Endothelial cell of umbilical vein (primary cell): Measurements from ENCODE around the gene CTIF. TPM values are rescaled to one million over a fixed set of nuclear protein-coding genes. Genes with fewer than 3 reads are reported as not detected.

ENCODE experiments used
- BruUV-seq: library from RNA; stranded (reverse); fragments of 400-500 nt; replicated peaks from 2 replicates; lab custom pipeline; 2021; lab: Mats Ljungman, UMichigan
- CTCF ChIA-PET: fragments of 300-600, 350-600 bp; sonication (Branson Sonifier 250); formaldehyde crosslinking; loops from one replicate; lab custom pipeline; 2021; ENCODE audit warnings: antibody characterized with exemption, inconsistent platforms; lab: Charles Lee
- POLR2A ChIA-PET: fragments of 300-600, 350-600 bp; sonication (Branson Sonifier 250); formaldehyde crosslinking; loops from one replicate; lab custom pipeline; 2021; ENCODE audit warnings: antibody characterized with exemption, inconsistent platforms; lab: Charles Lee
- DNase-seq: peaks from one replicate; pipeline ENCODE4 v3.0.0-alpha.2; 2011; ENCODE audit warnings: low read depth, low spot score
- FAIRE-seq: peaks from 2 replicates; lab custom pipeline; 2011; peaks lifted over from hg19 to GRCh38; lab: Jason Lieb, UNC
- H2AFZ ChIP-seq: 2 replicates; pipeline ENCODE4 v1.6.0; 2012; ENCODE audit warnings: low read depth, low read length, control low read depth, inconsistent platforms
- H3K27ac ChIP-seq: 2 replicates; pipeline ENCODE4 v1.5.1; 2011; ENCODE audit warnings: low read depth, mild to moderate bottlenecking, control low read depth, low read length, moderate library complexity; ENCODE audit not compliant: insufficient read depth
- H3K27me3 ChIP-seq, 2 experiments: 2 replicates each; pipeline versions ENCODE4 v1.6.0 to v1.6.1; 2011; ENCODE audit warnings: low read length in 2 of 2, mixed read lengths in 1 of 2; ENCODE audit not compliant: control insufficient read depth in 2 of 2, insufficient read depth in 2 of 2
- H3K36me3 ChIP-seq, 2 experiments: 2 replicates in 1 of 2; 3 replicates in 1 of 2; pipeline ENCODE4 v1.5.1; 2011; ENCODE audit warnings: low read length in 2 of 2, mild to moderate bottlenecking in 1 of 2, moderate library complexity in 1 of 2; ENCODE audit not compliant: control insufficient read depth in 2 of 2, insufficient read depth in 2 of 2; ENCODE audit errors: extremely low read depth in 1 of 2
- H3K4me1 ChIP-seq: 3 replicates; pipeline ENCODE4 v1.5.1; 2011; ENCODE audit warnings: mild to moderate bottlenecking, low read length; ENCODE audit not compliant: control insufficient read depth, insufficient read depth; ENCODE audit errors: extremely low read depth
- H3K4me2 ChIP-seq: 2 replicates; pipeline ENCODE4 v1.6.1; 2011; ENCODE audit warnings: low read length, control low read depth, mixed read lengths; ENCODE audit not compliant: insufficient read depth
- H3K4me3 ChIP-seq, 3 experiments: fragments of 200-600 bp in 1 of 3; sonication (generic), shearing (Covaris generic) in 1 of 3; replicated peaks in 1 of 3; 2 replicates each; pipeline ENCODE4 v1.5.1; 2011 to 2016; ENCODE audit warnings: control low read depth in 3 of 3, low read length in 3 of 3, mild to moderate bottlenecking in 2 of 3, inconsistent platforms in 1 of 3, low read depth in 1 of 3, moderate library complexity in 1 of 3; ENCODE audit not compliant: insufficient read depth in 1 of 3
- H3K79me2 ChIP-seq: 2 replicates; pipeline ENCODE4 v1.6.0; 2012; ENCODE audit warnings: low read length, inconsistent platforms; ENCODE audit not compliant: control insufficient read depth, insufficient read depth
- H3K9ac ChIP-seq: replicated peaks from 2 replicates; pipeline ENCODE3; 2011; ENCODE audit warnings: low read length, control low read depth; ENCODE audit not compliant: insufficient read depth; ENCODE audit errors: extremely low read depth
- H3K9me1 ChIP-seq: replicated peaks from 3 replicates; pipeline ENCODE4 v1.6.0; 2011; ENCODE audit warnings: mild to moderate bottlenecking, low read length; ENCODE audit not compliant: control insufficient read depth, insufficient read depth; ENCODE audit errors: extremely low read depth
- H3K9me3 ChIP-seq: replicated peaks from 2 replicates; pipeline ENCODE4 v1.5.1; 2012; ENCODE audit warnings: low read length, inconsistent platforms; ENCODE audit not compliant: control insufficient read depth, insufficient read depth
- H4K20me1 ChIP-seq: replicated peaks from 2 replicates; pipeline ENCODE3; 2011; ENCODE audit warnings: mild to moderate bottlenecking, low read length; ENCODE audit not compliant: control insufficient read depth, insufficient read depth; ENCODE audit errors: extremely low read depth
- EZH2 ChIP-seq: IDR thresholded peaks from 2 replicates; pipeline ENCODE4 v1.6.1; 2012; ENCODE audit warnings: borderline replicate concordance, low read depth, mild to moderate bottlenecking, moderate library complexity, low read length, inconsistent platforms; ENCODE audit not compliant: severe bottlenecking
- FOS ChIP-seq: IDR thresholded peaks from 2 replicates; pipeline ENCODE4 v1.6.1; 2011; ENCODE audit warnings: mild to moderate bottlenecking, low read length, moderate library complexity, borderline replicate concordance; ENCODE audit not compliant: insufficient read depth
- GATA2 ChIP-seq: IDR thresholded peaks from 2 replicates; pipeline ENCODE4 v1.7.0; 2011; ENCODE audit warnings: low read depth, mild to moderate bottlenecking, moderate library complexity, mixed read lengths, low read length; ENCODE audit not compliant: insufficient read length, insufficient read depth
- JUN ChIP-seq: IDR thresholded peaks from 2 replicates; pipeline ENCODE4 v1.6.1; 2011; ENCODE audit warnings: borderline replicate concordance, low read depth; ENCODE audit not compliant: insufficient read length, insufficient read depth
- MYC ChIP-seq: IDR thresholded peaks from one replicate; pipeline ENCODE4 v1.6.1; 2011; ENCODE audit warnings: mild to moderate bottlenecking, low read depth, low read length
- POLR2A ChIP-seq: IDR thresholded peaks from 2 replicates; pipeline ENCODE4 v1.6.1; 2012; ENCODE audit warnings: low read depth, mild to moderate bottlenecking, control low read depth, low read length
- POLR2AphosphoS5 ChIP-seq: IDR thresholded peaks from 2 replicates; pipeline ENCODE4 v1.6.1; 2012; ENCODE audit warnings: low read depth, mild to moderate bottlenecking, control low read depth, low read length, moderate library complexity; ENCODE audit not compliant: insufficient read depth
- dilution Hi-C: fragments of 300-500 bp; cut with MboI; formaldehyde crosslinking; loops from one replicate; pipeline ENCODE4 v1.15.0; 2019; ENCODE audit warnings: low sequenced_read_pairs; ENCODE audit not compliant: extremely low pct_ligation_motif_present
- intact Hi-C: fragments of 100-400 bp; cut with micrococcal nuclease; formaldehyde crosslinking; loops from one replicate; pipeline ENCODE4 v1.10.0; 2022
- polyA plus RNA-seq, 4 experiments: library from polyadenylated mRNA; depleted of rRNA in 3 of 4; stranded (reverse) in 3 of 4; unstranded in 1 of 4; fragments of >200 nt; gene quantifications; 2 replicates each; pipeline versions ENCODE4 v1.2.1 to v1.2.3, GENCODE V29; 2011 to 2012; ENCODE audit warnings: missing spikeins in 1 of 4
- total RNA-seq: library from RNA; stranded (reverse); gene quantifications from 2 replicates; pipeline ENCODE4 v1.2.3, GENCODE V29; 2021
- TF ChIP-seq, protein P1 (sequence below): IDR thresholded peaks from 2 replicates; pipeline ENCODE4 v1.6.1; 2011; ENCODE audit not compliant: insufficient read depth, insufficient read length
- TF ChIP-seq, protein P2 (sequence below), 2 donors: IDR thresholded peaks; 1 replicate in 1 of 2; 2 replicates in 1 of 2; pipeline ENCODE4 v1.5.1; 2011; ENCODE audit warnings: low read length in 2 of 2, mild to moderate bottlenecking in 2 of 2, moderate library complexity in 2 of 2, control low read depth in 1 of 2, inconsistent platforms in 1 of 2, low read depth in 1 of 2; ENCODE audit not compliant: insufficient read depth in 1 of 2; ENCODE audit errors: extremely low read depth in 1 of 2

Gene CTIF
- total and polyA plus RNA-seq, 2 donors (not counting 3 experiments of a cell fraction or from before 2014, with no cell fraction given), result 20.9 to 57.7 TPM

DNA sequence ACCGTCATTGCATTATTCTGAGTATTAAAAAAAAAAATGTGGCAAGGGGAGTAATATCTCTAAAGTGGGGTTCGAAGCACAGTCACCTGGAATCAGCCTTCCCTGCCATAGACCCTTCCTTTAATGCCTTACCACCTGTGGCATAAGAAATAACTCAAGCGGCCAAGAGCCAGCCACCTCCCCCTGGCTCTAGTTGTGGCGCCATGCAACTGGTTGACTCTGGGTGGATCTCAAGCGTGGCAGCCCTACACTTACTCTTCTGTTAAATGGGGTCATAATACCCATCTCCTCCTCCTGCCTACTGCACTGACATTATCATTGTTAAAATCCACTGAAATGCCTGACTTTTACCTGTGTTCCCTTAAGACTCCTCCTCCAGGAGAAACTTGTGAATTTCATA, 236.1 kb downstream of the CTIF start:
- Histone ChIP-seq H3K27me3 (no peaks in the 10 kb centered on the region), H3K9ac (no peak overlapping the region), H2AFZ (no peak overlapping the region), H4K20me1 (no peaks in the 10 kb centered on the region), H3K4me2 (no peak overlapping the region), H3K79me2 (no peaks in the 10 kb centered on the region), H3K4me1 (peaks cover under 1% of the 10 kb centered on the region), H3K4me3 (no peak overlapping the region), H3K36me3 (no peaks in the 10 kb centered on the region), H3K9me1 (no peaks in the 10 kb centered on the region), H3K27ac (no peak overlapping the region), H3K9me3 (no peaks in the 10 kb centered on the region)
- no TSS peak for BruUV-seq
- DNase-seq (no peak), FAIRE-seq (no peak)
- CTCF ChIA-PET, result interaction anchor here (0.6 to 1.0 kb wide), 3 partner anchors 94 to 463 kb away, joined by 3 to 4 read pairs (median 3); no protein-coding TSS in a partner anchor
- dilution Hi-C loops (no loop called here), intact Hi-C loops (loop anchor here (5.0 kb wide), 1 partner anchor 672 kb away; no protein-coding TSS in a partner anchor)
- POLR2A ChIA-PET, result no interaction called here
- no peak for TF ChIP-seq JUN

DNA sequence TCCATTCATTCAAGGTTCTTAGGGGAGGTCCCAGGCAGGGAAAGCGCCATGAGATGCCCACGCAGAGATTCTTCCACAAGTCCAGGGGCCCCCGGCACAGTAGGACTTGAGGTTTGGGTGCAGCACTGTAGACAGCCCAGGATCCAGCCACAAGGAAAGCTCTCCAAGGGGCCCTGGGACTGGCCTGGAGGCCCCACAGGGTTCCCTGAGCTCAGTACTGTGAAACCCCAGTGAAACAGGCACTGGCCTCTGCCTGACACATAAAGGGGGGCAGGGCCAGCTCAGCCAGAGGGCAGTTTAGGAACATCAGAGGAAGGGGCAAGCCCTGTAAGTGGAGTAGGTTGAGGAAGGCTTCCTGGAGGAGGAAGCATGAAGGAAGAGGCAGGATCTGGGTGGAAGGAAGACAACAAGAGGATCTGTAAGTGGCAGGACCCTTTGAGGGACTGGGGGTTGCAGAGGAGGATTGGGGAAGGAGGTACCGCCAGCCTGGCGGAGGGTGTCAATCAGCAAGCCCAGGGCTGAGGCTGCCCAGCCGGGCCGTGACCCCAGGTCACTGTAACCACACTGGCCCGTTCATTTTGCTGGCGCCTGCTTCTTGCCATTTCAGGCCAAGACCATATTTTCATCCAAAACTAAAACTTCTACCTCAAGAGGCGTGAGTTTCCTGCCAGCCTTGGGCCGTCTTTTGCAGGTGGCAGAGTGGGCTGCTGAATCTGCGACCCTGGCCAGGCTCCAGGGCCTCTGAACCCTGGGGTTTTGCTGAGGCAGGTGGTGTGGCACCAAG, 236.7 kb downstream of the CTIF start:
- ChIA-PET CTCF (interaction anchor here (0.6 to 3.8 kb wide), 6 partner anchors 91 to 463 kb away, joined by 3 to 32 read pairs (median 8); partner anchors contain the start of gene SMAD7), POLR2A (no interaction called here)
- dilution Hi-C loops, result no loop called here
- Histone ChIP-seq H3K9ac (no peak overlapping the region), H3K4me2 (no peak overlapping the region), H3K27ac (no peak overlapping the region), H2AFZ (no peak overlapping the region), H3K4me3 (no peak overlapping the region), H3K27me3 (no peaks in the 10 kb centered on the region), H4K20me1 (no peaks in the 10 kb centered on the region), H3K9me1 (no peaks in the 10 kb centered on the region), H3K9me3 (no peaks in the 10 kb centered on the region), H3K36me3 (no peaks in the 10 kb centered on the region), H3K79me2 (no peaks in the 10 kb centered on the region), H3K4me1 (peaks cover 6% of the 10 kb centered on the region)
- DNase-seq (no peak), FAIRE-seq (no peak)
- TF ChIP-seq MYC, result no peak
- TF ChIP-seq, protein P1, sequence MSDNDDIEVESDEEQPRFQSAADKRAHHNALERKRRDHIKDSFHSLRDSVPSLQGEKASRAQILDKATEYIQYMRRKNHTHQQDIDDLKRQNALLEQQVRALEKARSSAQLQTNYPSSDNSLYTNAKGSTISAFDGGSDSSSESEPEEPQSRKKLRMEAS, result no peak
- TF ChIP-seq, protein P2, sequence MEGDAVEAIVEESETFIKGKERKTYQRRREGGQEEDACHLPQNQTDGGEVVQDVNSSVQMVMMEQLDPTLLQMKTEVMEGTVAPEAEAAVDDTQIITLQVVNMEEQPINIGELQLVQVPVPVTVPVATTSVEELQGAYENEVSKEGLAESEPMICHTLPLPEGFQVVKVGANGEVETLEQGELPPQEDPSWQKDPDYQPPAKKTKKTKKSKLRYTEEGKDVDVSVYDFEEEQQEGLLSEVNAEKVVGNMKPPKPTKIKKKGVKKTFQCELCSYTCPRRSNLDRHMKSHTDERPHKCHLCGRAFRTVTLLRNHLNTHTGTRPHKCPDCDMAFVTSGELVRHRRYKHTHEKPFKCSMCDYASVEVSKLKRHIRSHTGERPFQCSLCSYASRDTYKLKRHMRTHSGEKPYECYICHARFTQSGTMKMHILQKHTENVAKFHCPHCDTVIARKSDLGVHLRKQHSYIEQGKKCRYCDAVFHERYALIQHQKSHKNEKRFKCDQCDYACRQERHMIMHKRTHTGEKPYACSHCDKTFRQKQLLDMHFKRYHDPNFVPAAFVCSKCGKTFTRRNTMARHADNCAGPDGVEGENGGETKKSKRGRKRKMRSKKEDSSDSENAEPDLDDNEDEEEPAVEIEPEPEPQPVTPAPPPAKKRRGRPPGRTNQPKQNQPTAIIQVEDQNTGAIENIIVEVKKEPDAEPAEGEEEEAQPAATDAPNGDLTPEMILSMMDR (IDR thresholded peaks at IDR 0.05; ENCODE audit: extremely low read depth in 1 of 2, insufficient read depth in 1 of 2, low read depth in 1 of 2, low read length in 2 of 2), result no peak
- no peak for TF ChIP-seq EZH2
- TF ChIP-seq FOS, result no peak
- TF ChIP-seq JUN, result no peak
- TF ChIP-seq GATA2, result no peak
- no peak for TF ChIP-seq POLR2A
- TF ChIP-seq POLR2AphosphoS5, result no peak
- intact Hi-C loops, result loop anchor here (2.0 to 5.0 kb wide), 3 partner anchors 63 to 672 kb away; no protein-coding TSS in a partner anchor
- no TSS peak for BruUV-seq
